Loucy (cell line): Measurements from ENCODE around the gene NPPC.

Experiments
- EZH2phosphoT487 ChIP-seq: fragments of 200-600 bp; IDR thresholded peaks from 2 replicates; pipeline ENCODE4 v1.6.1; 2018; ENCODE audit warnings: antibody characterized with exemption, mild to moderate bottlenecking, moderate library complexity, borderline replicate concordance
- TF ChIP-seq, protein P1 (sequence below): fragments of 200-600 bp; sonication (generic); conservative IDR thresholded peaks from 2 replicates; pipeline ENCODE4 v1.5.1; 2014; ENCODE audit warnings: mild to moderate bottlenecking, antibody characterized with exemption, low read length

DNA sequence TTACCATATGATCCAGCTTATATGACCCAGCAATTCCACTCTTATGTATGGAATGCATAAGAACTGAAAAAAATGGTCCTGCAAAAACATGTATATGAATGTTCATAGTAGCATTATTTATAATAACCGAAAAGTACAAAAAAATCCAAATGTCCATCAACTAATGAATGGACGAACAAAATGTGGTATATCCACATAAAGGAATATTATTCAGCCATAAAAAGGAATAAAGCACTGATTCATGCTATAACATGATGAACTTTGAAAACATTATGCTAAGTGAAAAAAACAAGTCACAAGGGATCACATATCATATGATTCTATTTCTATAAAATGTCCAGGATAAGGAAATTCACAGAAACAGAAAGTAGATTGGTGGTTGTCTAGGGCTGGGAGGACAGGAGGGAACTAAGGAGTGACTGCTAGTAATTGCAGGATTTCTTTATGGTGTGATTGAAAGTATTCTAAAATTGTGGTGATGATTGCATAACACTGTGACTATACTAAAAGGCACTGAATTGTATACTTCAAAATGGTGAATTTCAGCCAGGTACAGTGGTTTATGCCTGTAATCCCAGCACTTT, 25.3 kb upstream of the NPPC start:
- TF ChIP-seq, protein P1, sequence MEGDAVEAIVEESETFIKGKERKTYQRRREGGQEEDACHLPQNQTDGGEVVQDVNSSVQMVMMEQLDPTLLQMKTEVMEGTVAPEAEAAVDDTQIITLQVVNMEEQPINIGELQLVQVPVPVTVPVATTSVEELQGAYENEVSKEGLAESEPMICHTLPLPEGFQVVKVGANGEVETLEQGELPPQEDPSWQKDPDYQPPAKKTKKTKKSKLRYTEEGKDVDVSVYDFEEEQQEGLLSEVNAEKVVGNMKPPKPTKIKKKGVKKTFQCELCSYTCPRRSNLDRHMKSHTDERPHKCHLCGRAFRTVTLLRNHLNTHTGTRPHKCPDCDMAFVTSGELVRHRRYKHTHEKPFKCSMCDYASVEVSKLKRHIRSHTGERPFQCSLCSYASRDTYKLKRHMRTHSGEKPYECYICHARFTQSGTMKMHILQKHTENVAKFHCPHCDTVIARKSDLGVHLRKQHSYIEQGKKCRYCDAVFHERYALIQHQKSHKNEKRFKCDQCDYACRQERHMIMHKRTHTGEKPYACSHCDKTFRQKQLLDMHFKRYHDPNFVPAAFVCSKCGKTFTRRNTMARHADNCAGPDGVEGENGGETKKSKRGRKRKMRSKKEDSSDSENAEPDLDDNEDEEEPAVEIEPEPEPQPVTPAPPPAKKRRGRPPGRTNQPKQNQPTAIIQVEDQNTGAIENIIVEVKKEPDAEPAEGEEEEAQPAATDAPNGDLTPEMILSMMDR = no peak
- no peak for TF ChIP-seq EZH2phosphoT487
